ENCODE results near the gene CZIB.

CZIB gene

GRCh38 chr1:53220171-53220961 is at the start of gene CZIB:
Gene CZIB, minus strand, starts transcription at chr1:53220634. Its CDS starts 59 bp downstream, at chr1:53220575.
- DNase-seq, result peak; percentile 93

GRCh38 chr1:53270107-53270506 is 49.7 kb upstream of the CZIB start:
- no peak for DNase-seq

- DNase-seq, result no peak
These were observed 47.3 kb upstream of the CZIB start for GRCh38 chr1:53267761-53268160.

DNA sequence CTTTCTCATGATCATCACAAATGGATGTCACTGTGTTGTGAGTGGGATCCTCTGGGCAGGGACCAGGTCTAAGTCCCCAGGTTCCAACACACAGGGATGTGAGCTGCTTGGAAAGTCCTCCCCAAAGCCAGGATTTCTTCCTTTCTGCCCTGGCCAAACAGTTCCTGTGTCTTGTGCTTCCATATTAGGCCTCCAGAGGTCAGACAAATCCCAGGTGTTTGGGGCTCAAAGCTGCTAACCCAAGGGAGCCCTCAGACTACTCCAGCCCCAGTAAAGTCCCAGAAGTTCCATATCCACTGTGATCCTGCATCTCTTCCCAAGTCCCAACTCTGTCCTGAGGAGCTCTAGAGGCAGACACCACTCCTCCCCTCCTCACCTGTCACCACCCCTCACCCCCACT is 45.6 kb upstream of the CZIB start:
- DNase-seq, result no peak

GRCh38 chr1:53265581-53265980 is 45.1 kb upstream of the CZIB start:
- DNase-seq, result no peak

GRCh38 chr1:53264048-53264447 is 43.6 kb upstream of the CZIB start:
- no peak for DNase-seq

- no peak for DNase-seq
These were observed 41.6 kb upstream of the CZIB start for GRCh38 chr1:53262000-53262399.

- DNase-seq, result no peak
These were observed 40.3 kb upstream of the CZIB start for GRCh38 chr1:53260631-53261247.

GRCh38 chr1:53259932-53260331 is 39.5 kb upstream of the CZIB start:
- DNase-seq, result no peak

- no peak for DNase-seq
These were observed 37.8 kb upstream of the CZIB start for GRCh38 chr1:53258216-53258615.

DNA sequence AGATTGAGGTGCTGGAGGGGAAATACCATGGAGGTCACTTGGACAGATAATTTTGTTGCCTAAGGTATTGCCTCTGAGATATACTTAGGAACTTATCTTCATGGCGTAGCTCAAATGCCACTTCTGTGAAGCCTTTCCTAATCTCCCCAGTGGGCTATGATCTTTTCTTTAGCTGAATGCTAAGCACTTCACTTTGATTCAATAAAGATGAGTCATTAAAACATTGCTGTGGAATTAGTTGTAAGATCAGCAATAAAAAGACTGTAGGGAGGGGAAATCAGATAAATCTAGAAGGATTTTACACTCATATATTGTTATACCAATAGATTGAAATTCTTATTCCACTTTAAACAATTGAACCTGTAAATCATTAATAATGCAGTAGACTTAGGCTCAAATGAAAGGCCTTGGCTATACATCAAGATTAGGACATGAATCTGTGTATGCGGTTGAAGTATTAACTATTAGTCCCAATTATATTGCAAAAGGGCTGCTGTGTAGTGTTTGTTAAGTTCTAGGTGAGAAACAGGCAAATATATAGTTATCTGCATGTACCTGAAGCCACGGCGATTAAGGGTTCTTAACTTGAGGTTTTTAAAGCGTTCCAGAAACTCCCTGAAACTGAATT is 37.1 kb upstream of the CZIB start:
- no peak for DNase-seq

- DNase-seq, result no peak
These were observed 36.3 kb upstream of the CZIB start for GRCh38 chr1:53256511-53257453.

DNA sequence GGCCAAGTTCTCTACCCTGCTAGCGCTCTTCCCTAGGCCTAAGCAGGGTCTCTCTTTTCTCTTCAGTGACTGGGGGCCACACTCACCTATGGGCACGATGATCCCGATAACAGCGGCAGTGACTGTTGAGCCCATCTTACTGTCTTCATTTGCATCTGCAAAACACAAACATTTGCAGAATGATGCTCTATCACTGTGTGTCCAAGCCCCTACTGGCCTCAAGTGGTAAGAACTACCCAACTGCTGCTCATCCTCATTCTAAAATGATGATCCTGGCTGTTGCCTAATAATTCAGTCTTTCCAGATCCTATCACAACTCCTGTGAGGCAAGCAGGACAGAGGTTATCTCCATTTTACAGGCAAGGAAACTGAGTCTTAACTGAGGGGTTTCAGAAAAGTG is 34.6 kb upstream of the CZIB start:
- DNase-seq, result no peak

GRCh38 chr1:53254011-53254640 is 33.7 kb upstream of the CZIB start:
- no peak for DNase-seq

DNA sequence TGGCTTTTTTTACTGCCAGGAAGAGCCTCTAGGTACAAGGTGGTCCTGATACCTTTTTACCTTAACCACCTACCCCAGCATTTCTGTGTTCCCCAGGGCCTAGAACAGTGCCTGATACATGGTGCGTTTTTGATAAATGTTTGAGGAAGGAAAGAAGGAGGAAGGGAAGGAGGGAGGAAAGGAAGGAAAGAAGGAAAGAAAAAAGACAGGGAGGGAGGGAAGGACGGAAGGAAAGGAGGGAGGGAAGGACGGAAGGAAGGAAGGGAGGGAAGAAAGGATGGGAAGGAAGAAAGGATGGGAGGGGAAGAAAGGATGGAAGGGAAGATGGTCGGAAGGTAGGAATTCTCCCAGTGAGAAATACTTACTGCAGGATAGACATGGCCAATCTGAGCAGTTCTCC is 29.9 kb upstream of the CZIB start:
- no peak for DNase-seq

DNA sequence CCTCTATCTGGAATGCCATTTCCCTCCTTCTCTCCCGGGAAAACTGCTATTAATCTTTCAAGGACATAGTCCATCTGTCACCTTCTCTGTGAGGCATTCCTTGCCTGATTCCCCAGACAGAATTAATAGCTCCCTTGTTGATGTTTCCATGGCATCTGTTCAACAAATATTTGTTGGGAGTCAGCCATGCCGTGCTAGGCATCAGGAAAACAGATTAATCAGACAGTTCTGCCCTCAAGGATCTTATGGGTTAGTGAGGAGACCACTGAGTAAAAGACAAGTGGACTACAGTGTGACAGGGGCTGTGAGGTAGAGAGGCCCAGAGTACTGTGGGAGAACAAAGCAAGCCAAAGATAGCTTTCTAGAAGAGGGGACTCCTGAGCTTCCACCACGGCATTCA is 29.3 kb upstream of the CZIB start:
- no peak for DNase-seq

GRCh38 chr1:53246261-53247134 is 26.1 kb upstream of the CZIB start:
- DNase-seq, result no peak

DNA sequence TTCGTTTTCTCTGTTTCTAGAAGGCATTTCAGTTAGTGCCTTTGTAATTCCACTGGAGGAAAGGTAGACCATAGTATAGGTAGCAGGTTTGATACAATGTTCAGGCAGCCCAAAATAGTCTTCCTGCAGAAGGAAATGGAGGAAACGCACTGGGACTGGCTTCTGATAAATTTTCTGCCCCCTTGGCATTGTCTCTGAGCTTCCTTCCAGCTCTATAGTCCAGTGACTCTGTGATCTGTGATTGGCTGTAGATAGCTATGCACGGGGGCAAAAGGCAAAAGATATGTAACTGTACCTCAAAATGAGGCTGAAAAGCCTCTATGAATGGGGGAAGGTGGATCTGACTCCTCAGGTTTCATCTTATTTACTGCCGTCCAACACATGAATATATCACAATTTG is 23.7 kb upstream of the CZIB start:
- DNase-seq, result no peak

- no peak for DNase-seq
These were observed 21.9 kb upstream of the CZIB start for GRCh38 chr1:53242381-53242780.

- no peak for DNase-seq
These were observed 21.4 kb upstream of the CZIB start for GRCh38 chr1:53241828-53242227.

All from OCI-M1 (cell line).